Epithelial cell of proximal tubule (primary cell): ENCODE results near the gene PIK3CA. TPM values are rescaled to one million over a fixed set of nuclear protein-coding genes. Genes with fewer than 3 reads are reported as not detected.

Source experiments
- DNase-seq: peaks from one replicate; pipeline ENCODE4 v3.0.0-alpha.2; 2011; ENCODE audit warnings: low read depth
- H3K4me3 ChIP-seq: 2 replicates; pipeline ENCODE4 v1.5.1; 2011; ENCODE audit warnings: low read depth, mild to moderate bottlenecking, low read length
- total RNA-seq: library from RNA; depleted of rRNA; stranded (reverse); fragments of >200 nt; gene quantifications from 2 replicates; pipeline ENCODE4 v1.2.3, GENCODE V29; 2015
- TF ChIP-seq, protein P1 (sequence below): conservative IDR thresholded peaks from 2 replicates; pipeline ENCODE4 v1.5.1; 2012; ENCODE audit warnings: low read depth, mild to moderate bottlenecking, low read length

The PIK3CA gene
- total RNA-seq, 1 donor from 2014 or later: 11.7 TPM

DNA sequence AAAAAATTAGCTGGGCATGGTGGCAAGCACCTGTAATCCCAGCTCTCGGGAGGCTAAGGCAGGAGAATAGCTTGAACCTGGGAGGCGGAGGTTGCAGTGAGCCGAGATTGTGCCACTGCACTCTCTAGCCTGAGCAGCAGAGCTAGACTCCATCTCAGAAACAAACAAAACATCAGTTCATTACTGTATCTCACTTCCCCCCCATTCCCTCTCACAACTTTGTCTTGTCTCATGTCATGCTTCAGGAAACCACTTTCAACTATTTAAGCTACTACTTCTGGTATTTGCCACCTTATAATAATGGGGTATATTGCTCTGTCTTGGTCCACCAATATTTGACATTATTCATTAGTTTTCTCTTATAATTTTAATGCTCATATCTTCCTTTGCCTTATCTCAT is 26.2 kb downstream of the PIK3CA start:
- no peak for DNase-seq

DNA sequence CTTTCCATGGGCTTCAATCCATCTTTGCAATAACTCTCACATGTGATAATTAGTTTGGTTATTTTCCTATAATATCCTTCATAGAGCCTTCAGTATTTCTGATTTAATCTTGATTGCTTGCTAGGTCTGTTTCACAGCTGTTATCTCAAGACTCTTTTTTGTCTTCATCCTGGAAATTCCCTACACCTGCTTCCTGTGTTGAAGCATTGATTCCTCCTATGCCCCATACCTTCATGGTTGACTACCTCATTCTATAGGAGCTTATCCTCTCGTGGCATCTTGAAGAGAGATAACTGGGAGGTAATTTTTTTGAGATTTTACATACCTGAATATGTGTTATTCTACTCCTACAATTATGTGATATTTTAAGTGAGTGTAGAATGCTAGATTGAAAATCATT is 26.7 kb downstream of the PIK3CA start:
- TF ChIP-seq, protein P1, sequence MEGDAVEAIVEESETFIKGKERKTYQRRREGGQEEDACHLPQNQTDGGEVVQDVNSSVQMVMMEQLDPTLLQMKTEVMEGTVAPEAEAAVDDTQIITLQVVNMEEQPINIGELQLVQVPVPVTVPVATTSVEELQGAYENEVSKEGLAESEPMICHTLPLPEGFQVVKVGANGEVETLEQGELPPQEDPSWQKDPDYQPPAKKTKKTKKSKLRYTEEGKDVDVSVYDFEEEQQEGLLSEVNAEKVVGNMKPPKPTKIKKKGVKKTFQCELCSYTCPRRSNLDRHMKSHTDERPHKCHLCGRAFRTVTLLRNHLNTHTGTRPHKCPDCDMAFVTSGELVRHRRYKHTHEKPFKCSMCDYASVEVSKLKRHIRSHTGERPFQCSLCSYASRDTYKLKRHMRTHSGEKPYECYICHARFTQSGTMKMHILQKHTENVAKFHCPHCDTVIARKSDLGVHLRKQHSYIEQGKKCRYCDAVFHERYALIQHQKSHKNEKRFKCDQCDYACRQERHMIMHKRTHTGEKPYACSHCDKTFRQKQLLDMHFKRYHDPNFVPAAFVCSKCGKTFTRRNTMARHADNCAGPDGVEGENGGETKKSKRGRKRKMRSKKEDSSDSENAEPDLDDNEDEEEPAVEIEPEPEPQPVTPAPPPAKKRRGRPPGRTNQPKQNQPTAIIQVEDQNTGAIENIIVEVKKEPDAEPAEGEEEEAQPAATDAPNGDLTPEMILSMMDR: no peak
- DNase-seq: no peak
- H3K4me3 ChIP-seq: no peak overlapping the region

More for the DNA sequence above, 26.2 kb downstream of the PIK3CA start:
- TF ChIP-seq, protein P1: no peak
- H3K4me3 ChIP-seq: no peak overlapping the region

DNA sequence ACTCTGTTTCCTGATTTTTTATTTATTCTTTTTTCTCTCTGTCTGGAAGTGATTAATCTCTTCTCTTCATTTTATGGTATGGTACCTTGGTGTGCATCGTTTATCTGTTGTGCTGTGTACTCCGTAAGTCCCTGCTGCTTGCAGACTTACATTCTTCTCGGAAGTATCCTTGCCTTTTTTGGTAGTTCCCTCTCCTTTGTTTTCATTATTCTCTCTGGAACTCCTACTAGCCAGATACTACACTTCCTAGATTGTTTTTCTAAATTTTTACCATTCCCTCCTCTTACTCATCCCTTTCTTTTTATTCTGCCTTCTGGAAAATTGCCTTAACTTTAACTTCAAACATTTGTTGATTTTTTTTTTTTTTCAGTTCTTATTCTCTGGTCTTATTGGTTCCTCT is 27.2 kb downstream of the PIK3CA start:
- H3K4me3 ChIP-seq: no peak overlapping the region
- no peak for DNase-seq
- TF ChIP-seq, protein P1: no peak

DNA sequence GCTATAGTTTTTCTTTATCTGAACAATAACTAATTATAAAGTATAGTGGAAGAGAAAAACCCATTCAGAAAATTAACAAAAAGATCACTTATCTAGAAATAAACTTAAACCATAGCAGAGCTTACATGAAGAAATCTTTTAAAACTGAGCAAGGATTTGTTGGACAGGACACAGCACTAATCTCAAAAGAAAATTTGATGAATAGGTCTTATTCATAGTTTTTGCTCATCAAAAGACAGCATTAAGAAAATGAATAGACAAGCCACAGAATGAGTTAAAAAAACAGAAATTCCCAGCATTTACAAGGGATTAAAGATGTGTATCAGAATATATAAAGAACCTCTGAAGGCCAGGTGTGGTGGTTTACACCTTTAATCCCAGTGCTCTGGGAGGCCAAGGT is 29.5 kb downstream of the PIK3CA start:
- TF ChIP-seq, protein P1: no peak
- no peak for DNase-seq
- H3K4me3 ChIP-seq: no peak overlapping the region

DNA sequence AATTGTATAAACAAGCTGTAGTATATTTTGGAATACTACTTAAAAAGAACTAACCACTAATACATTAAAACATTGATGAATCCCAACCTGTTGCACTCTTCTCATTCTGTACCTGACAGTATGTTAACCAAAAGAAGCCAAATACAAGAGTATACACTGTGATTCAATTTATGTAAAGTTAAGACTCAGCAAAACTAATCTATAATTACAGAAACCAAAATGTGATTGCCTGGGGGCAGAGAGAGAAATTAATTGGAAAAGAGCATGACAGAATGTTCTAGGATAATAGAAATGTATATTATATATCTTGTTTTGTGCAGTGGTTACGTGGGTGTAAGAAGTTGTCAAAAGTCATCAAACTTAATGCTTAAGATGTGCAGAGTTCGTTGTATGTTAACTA is 31.1 kb downstream of the PIK3CA start:
- no peak for DNase-seq
- TF ChIP-seq, protein P1: no peak
- H3K4me3 ChIP-seq: no peak overlapping the region

DNA sequence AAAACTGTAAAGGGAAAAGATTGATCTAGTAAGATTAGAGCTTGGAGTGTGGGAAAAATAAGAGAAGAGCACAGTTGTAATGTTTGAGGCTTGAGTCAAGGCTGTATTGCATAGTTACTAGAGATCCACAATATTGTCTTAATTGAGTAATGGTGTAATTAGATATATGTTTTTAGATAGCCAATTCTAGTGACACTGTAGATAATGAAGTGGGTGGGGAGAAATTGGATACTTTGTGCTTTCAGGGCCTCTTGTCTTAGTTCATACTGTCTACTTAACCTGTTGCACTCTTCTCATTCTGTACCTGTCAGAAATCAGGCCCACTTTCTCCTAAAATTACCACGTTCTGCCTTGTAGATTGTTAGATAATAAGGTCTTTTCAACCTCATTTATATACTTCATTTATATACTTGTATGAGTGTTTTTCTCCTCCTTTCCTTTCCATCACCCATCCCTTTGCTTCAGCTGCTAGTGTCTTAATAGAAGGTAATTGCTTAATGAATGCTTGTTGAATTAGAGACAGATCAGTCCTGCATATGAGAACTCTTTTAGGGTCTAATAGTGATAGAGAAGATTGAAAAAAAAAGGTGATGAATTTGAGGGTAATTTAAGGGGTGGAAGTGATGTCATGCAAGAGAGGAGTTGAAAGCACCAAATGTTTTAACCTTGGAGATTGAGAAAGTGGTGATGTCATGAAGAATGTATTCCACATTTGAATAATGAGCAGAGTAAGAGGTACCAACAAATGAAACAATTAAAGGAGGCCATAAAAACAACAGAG is 32.0 kb downstream of the PIK3CA start:
- H3K4me3 ChIP-seq: no peak overlapping the region
- TF ChIP-seq, protein P1: no peak

DNA sequence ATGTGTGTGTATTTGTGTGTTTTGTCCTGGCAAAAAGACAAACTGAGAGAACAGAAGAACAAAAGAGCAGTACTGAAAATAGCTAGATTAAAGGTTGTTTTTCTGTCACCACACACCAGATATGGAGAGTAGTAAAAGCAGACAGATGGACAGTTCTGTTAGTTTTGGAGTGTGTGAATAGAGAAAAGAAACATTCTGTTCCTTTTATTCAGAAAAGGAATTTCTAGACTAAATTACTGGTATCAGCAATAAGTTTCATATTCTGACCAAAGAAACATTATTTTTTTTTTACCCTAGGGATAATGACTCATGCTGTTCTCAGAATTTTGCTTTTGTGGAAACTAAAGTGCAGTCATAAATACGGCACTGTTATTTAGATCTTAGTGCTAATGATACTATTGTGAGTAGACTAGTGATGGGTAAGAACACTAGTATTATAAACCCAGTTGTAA is 32.9 kb downstream of the PIK3CA start:
- TF ChIP-seq, protein P1: no peak
- DNase-seq: no peak
- no peak overlapping the region for H3K4me3 ChIP-seq

More for the DNA sequence above, 32.0 kb downstream of the PIK3CA start:
- no peak for DNase-seq
